Heart right ventricle (tissue), 16 donors: ENCODE results near the gene GRN. TPM values are rescaled to one million over a fixed set of nuclear protein-coding genes. Genes with fewer than 3 reads are reported as not detected.

Experiments
- ATAC-seq, 8 donors: fragments of 200-7000 bp; cut with Tn5 transposase; one replicate each; pipeline ENCODE4 v1.9.1; 2020; ENCODE audit warnings: mild to moderate bottlenecking in 8 of 8, moderate library complexity in 8 of 8, moderate number of reproducible peaks in 1 of 8
- DNase-seq, 2 donors: peaks; one replicate each; pipeline ENCODE4 v3.0.0-alpha.2; 2020
- H3K27ac ChIP-seq, 10 donors: fragments of 200-600 bp; sonication (generic) in 2 of 10; one replicate each; pipeline versions ENCODE4 v1.5.0 to v1.8.0; 2020 to 2022; ENCODE audit warnings: mild to moderate bottlenecking in 3 of 10
- H3K27me3 ChIP-seq, 7 donors: fragments of 200-600 bp; one replicate each; pipeline ENCODE4 v1.8.0; 2021 to 2022; ENCODE audit warnings: mild to moderate bottlenecking in 2 of 7
- H3K36me3 ChIP-seq, 9 donors: fragments of 200-600 bp; sonication (generic) in 1 of 9; one replicate each; pipeline versions ENCODE4 v1.5.0 to v1.8.0; 2020 to 2022; ENCODE audit warnings: mild to moderate bottlenecking in 2 of 9
- H3K4me1 ChIP-seq, 9 donors: fragments of 200-600 bp; sonication (generic) in 1 of 9; one replicate each; pipeline versions ENCODE4 v1.5.0 to v1.8.0; 2020 to 2022; ENCODE audit warnings: mild to moderate bottlenecking in 4 of 9
- H3K4me3 ChIP-seq, 10 donors: fragments of 200-600 bp; sonication (generic) in 2 of 10; one replicate each; pipeline versions ENCODE4 v1.5.0 to v1.8.0; 2020 to 2022; ENCODE audit warnings: mild to moderate bottlenecking in 7 of 10, moderate library complexity in 2 of 10
- H3K9me3 ChIP-seq, 11 donors: fragments of 200-600 bp in 10 of 11; sonication (generic) in 2 of 11; one replicate each; pipeline versions ENCODE4 v1.5.0 to v1.8.0; 2013 to 2022; ENCODE audit warnings: mild to moderate bottlenecking in 2 of 11, control low read depth in 1 of 11, moderate library complexity in 1 of 11
- CTCF ChIP-seq, 9 donors: fragments of 200-600 bp; sonication (generic) in 2 of 9; IDR thresholded peaks; one replicate each; pipeline versions ENCODE4 v1.5.0 to v1.8.0; 2021 to 2022; ENCODE audit warnings: antibody characterized with exemption in 9 of 9, mild to moderate bottlenecking in 5 of 9, moderate library complexity in 1 of 9
- WGBS, 2 donors: extraction: QIAGEN DNeasy Blood & Tissue Kit; methylation state at CpG; one replicate each; pipeline ENCODE4 v1.1.7; 2013; ENCODE audit warnings: inconsistent platforms in 1 of 2; 5-methylcytosine and 5-hydroxymethylcytosine counted together
- intact Hi-C, 10 donors: fragments of 100-400 bp; cut with DNase I; formaldehyde crosslinking; loops; one replicate each; pipeline versions ENCODE4 v1.11.1 to v1.14.2; 2022
- polyA plus RNA-seq, 2 donors: library from polyadenylated mRNA; stranded (reverse); fragments of 200-250 nt; gene quantifications; one replicate each; pipeline ENCODE4 v1.2.3, GENCODE V29; 2013
- total RNA-seq, 10 donors: library from RNA; stranded (reverse); fragmentation: NEBNext Ultra II Directional in 3 of 10; extraction: Animal tissue kit (Norgen Biotek cat#: 25700) in 3 of 10; gene quantifications; one replicate each; pipeline versions ENCODE4 v1.2.1 to v1.2.4, GENCODE V29; 2021 to 2023
- donor health status: Arrhythmogenic right ventricular cardiomyopathy.
- donor health status: ischemic (EF 13 %, LVEDD 7.1; RV severe dilation, severe dysfunction).
- donor health status: healthy with polysubstance abuse.
- donor health status: DM: no; HTN: yes; CAD: no.
- donor health status: DM: no; HTN: no; CAD: no.
- donor health status: ischemic (EF 25% LVEDD 6.9; RV normal size, moderate dysfunction).
- donor health status: ischemic (EF 25% LVEDD 5.7; RV mildly dilated, moderate dysfunction).
- donor health status: healthy.
- donor health status: DM: yes; HTN: yes; CAD: no.
- donor health status: Ischemic cardiomyopathy.
- donor health status: ischemic (EF 35%, LVEDD 5.7; RV mildly dilated, moderate dysfunction).
- donor health status: nonischemic (EF 11% LVEDD 7.7; RV severe dilation, severe dysfunction).
- donor health status: DM: yes; HTN: yes; CAD: no.
- donor health status: PGD.
- donor health status: ischemic (EF 29% LVEDD 5.4; RV normal size, mild dysfunction).
- donor health status: nonischemic (EF 23%, LVEDD 6.1; RV moderate dilation, normal function).

GRN gene
- total and polyA plus RNA-seq, 12 donors: 41.5 to 303 (median 148) TPM

GRCh38 chr17:44318077-44318892 lies 26.8 kb upstream of the GRN start:
- no peak overlapping the region for H3K4me3 ChIP-seq
- H3K4me1 ChIP-seq: peaks cover 4 to 23% (median 15%) of the 10 kb centered on the region in 9 donors
- H3K9me3 ChIP-seq: no peaks in the 10 kb centered on the region
- H3K27me3 ChIP-seq: peaks cover 15 to 50% (median 44%) of the 10 kb centered on the region in 7 donors
- H3K27ac ChIP-seq: no peak overlapping the region
- DNase-seq (no peak), ATAC-seq (peak in 4 of 8 donors; percentile 3 to 23 (median 12))
- intact Hi-C loops: no loop called here
- no peak for TF ChIP-seq CTCF (IDR thresholded peaks at IDR 0.05)
- WGBS, 2 donors: 77 to 78% methylated on average over 15 of the region's 15 CpGs
- H3K36me3 ChIP-seq: peaks cover 0 to 38% (median 24%) of the 10 kb centered on the region in 9 donors

GRCh38 chr17:44320066-44320465 lies 25.0 kb upstream of the GRN start:
- intact Hi-C loops: loop anchor here in 6 of 10 donors (5.0 kb wide), 4 partner anchors 38 to 108 kb away; partner anchors contain the start of gene UBTF (in 1 of the 6)
- peaks cover 4 to 26% (median 18%) of the 10 kb centered on the region in 9 donors for H3K4me1 ChIP-seq
- no peak overlapping the region for H3K4me3 ChIP-seq
- H3K27me3 ChIP-seq: peaks cover 5 to 33% (median 26%) of the 10 kb centered on the region in 7 donors
- ATAC-seq (no peak), DNase-seq (no peak)
- TF ChIP-seq CTCF (IDR thresholded peaks at IDR 0.05): no peak
- H3K9me3 ChIP-seq: no peaks in the 10 kb centered on the region
- peaks cover 0 to 38% (median 24%) of the 10 kb centered on the region in 9 donors for H3K36me3 ChIP-seq
- 81 to 88% methylated on average over 18 of the region's 18 CpGs for WGBS, 2 donors
- H3K27ac ChIP-seq: no peak overlapping the region

- ATAC-seq: no peak
- intact Hi-C loops: loop anchor here in 6 of 10 donors (5.0 kb wide), 4 partner anchors 39 to 109 kb away; partner anchors contain the start of gene UBTF (in 1 of the 6)
- no peak for TF ChIP-seq CTCF (IDR thresholded peaks at IDR 0.05)
Measured at GRCh38 chr17:44321246-44322120, 23.6 kb upstream of the GRN start.

More at GRCh38 chr17:44321246-44322120, 23.6 kb upstream of the GRN start:
- Histone ChIP-seq H3K27ac (no peak overlapping the region), H3K4me3 (no peak overlapping the region), H3K4me1 (peaks cover 9 to 36% (median 29%) of the 10 kb centered on the region in 9 donors), H3K27me3 (peaks cover 0 to 18% (median 13%) of the 10 kb centered on the region in 7 donors), H3K9me3 (no peaks in the 10 kb centered on the region), H3K36me3 (peaks cover 0 to 38% (median 24%) of the 10 kb centered on the region in 9 donors)
- WGBS, 2 donors: 88 to 90% methylated on average over 21 of the region's 21 CpGs
- DNase-seq: no peak
